ENCODE results near the gene SUGP2. TPM values are rescaled to one million over a fixed set of nuclear protein-coding genes. Genes with fewer than 3 reads are reported as not detected.

The SUGP2 gene
- total RNA-seq, 6 donors from 2014 or later, result 33.6 to 179 (median 64.9) TPM

DNA sequence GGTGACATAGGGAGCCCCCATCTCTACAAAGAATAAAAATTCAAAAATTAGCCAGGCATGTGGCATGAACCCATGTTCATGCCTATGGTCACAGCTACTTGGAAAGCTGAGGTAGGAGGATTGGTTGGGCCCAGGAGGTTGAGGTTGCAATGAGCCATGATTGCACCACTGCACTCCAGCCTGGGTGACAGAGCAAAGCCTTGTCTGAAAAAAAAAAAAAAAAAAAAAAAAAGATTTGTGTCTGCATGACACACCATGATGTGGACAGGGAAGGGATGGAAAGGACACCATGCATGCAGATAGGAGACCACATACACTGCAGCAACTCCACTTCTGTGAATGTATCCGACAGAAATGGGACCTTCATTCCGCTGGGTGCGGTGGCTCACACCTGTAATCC, 58.3 kb downstream of the SUGP2 start:
- no peaks in the 10 kb centered on the region for H3K9me3 ChIP-seq
- WGBS, 2 donors, result 97 to 100% methylated on average over 3 of the region's 3 CpGs
- no peaks in the 10 kb centered on the region for H3K36me3 ChIP-seq
- peaks cover 11 to 29% (median 22%) of the 10 kb centered on the region in 4 donors for H3K4me1 ChIP-seq
- ATAC-seq (ENCODE audit: low FRiP score in 2 of 2) (no peak), DNase-seq (no peak)
- no peaks in the 10 kb centered on the region for H3K27me3 ChIP-seq
- no peak overlapping the region for H3K27ac ChIP-seq
- TF ChIP-seq POLR2AphosphoS5 (IDR thresholded peaks at IDR 0.05) (no peak), POLR2A (IDR thresholded peaks at IDR 0.05) (no peak), EP300 (IDR thresholded peaks at IDR 0.05) (no peak)
- TF ChIP-seq, protein P1, sequence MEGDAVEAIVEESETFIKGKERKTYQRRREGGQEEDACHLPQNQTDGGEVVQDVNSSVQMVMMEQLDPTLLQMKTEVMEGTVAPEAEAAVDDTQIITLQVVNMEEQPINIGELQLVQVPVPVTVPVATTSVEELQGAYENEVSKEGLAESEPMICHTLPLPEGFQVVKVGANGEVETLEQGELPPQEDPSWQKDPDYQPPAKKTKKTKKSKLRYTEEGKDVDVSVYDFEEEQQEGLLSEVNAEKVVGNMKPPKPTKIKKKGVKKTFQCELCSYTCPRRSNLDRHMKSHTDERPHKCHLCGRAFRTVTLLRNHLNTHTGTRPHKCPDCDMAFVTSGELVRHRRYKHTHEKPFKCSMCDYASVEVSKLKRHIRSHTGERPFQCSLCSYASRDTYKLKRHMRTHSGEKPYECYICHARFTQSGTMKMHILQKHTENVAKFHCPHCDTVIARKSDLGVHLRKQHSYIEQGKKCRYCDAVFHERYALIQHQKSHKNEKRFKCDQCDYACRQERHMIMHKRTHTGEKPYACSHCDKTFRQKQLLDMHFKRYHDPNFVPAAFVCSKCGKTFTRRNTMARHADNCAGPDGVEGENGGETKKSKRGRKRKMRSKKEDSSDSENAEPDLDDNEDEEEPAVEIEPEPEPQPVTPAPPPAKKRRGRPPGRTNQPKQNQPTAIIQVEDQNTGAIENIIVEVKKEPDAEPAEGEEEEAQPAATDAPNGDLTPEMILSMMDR (IDR thresholded peaks at IDR 0.05), result no peak
- H3K4me3 ChIP-seq, result no peak overlapping the region

DNA sequence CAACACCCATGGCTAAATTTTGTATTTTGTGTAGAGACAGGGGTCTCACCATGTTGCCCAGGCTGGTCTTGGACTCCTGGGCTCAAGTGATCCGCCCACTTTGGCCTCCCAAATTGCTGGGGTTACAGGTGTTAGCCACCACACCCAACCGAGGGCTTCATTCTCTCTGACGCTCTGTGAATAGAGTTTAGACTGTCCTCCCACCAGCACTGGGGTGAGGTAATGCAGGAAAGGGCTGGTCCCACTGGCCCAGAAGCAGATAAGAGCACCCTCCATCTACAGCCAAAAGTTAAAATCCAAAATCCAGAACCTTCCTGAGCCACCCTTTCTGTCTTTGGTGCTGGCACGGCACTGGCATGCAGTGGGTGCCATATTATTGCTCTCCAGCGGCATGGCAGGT, 60.5 kb downstream of the SUGP2 start:
- TF ChIP-seq POLR2AphosphoS5 (IDR thresholded peaks at IDR 0.05), result no peak
- TF ChIP-seq POLR2A (IDR thresholded peaks at IDR 0.05), result no peak
- TF ChIP-seq, protein P1 (IDR thresholded peaks at IDR 0.05), result no peak
- TF ChIP-seq EP300 (IDR thresholded peaks at IDR 0.05), result no peak
- Histone ChIP-seq H3K27me3 (no peaks in the 10 kb centered on the region), H3K4me1 (peaks cover 15 to 47% (median 39%) of the 10 kb centered on the region in 4 donors), H3K4me3 (no peak overlapping the region), H3K36me3 (no peaks in the 10 kb centered on the region), H3K27ac (peak overlapping the region; percentile 64 to 86 (median 76)), H3K9me3 (no peaks in the 10 kb centered on the region)
- 54% methylated on average over 5 of the region's 5 CpGs; no CpG with 5 or more reads in 1 of the 2 donors for WGBS, 2 donors
- no peak for ATAC-seq (ENCODE audit: low FRiP score in 2 of 2)
- no peak for DNase-seq

DNA sequence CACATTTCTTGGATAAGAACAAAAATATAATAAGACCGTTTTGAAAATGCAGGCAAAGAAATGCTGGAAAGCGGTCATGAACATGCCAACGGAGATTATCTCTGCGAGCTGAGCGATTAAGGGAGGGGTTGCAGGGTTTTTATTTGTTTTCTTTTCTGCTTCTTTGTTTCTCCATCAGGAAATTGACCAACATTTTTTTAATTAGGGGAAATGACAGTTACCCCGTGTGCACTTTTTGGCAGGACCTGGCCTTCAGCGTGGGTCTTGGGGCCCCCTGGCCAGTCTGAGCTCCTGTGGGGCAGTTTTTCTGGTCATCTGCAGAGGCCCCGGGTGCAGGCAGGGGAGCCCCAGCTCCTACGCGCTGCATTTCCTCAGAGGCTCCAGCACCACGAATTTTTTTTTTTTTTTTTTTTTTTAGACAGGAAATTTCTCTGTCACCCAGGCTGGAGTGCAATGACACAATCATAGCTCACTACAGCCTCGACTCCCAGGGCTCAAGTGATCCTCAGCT, 61.0 kb downstream of the SUGP2 start:
- H3K4me1 ChIP-seq, result peaks cover 15 to 52% (median 43%) of the 10 kb centered on the region in 4 donors

DNA sequence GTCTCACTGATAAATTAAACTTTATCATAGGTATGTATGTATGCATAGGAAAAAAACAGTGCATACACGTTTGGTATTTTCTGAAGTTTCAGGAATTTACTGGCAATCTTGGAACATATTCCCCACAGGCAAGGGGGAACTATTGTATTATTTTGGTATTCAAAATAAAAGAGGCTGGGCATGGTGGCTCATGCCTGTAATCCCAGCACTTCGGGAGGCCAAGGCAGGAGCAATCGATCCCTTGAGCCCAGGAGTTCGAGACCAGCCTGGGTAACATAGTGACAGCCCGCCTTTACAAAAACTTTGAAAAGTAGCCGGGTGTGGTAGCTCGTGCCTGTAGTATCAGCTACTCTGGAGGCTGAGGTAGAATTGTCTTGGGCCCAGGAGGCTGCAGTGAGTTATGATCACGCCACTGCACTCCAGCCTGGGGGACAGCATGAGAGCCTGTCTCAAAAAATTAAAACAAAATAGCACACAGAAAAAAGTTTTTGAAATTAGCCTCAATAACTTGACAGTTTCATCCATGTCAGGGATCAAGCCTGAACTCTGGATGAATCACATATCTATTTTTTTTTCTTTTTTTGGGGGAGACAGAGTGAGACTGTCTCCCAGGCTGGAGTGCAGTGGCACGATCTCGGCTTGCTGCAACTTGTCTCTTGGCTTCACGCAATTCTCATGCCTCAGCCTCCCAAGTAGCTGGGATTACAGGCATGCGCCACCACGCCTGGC, 63.2 kb downstream of the SUGP2 start:
- H3K27me3 ChIP-seq, result no peaks in the 10 kb centered on the region
- no peaks in the 10 kb centered on the region for H3K9me3 ChIP-seq
- H3K4me1 ChIP-seq, result peaks cover 15 to 56% (median 47%) of the 10 kb centered on the region in 4 donors
- no peak overlapping the region for H3K4me3 ChIP-seq
- no peak for DNase-seq
- H3K36me3 ChIP-seq, result no peaks in the 10 kb centered on the region
- TF ChIP-seq EP300 (IDR thresholded peaks at IDR 0.05), result no peak
- no peak for TF ChIP-seq POLR2AphosphoS5 (IDR thresholded peaks at IDR 0.05)
- no peak for TF ChIP-seq POLR2A (IDR thresholded peaks at IDR 0.05)
- TF ChIP-seq, protein P1 (IDR thresholded peaks at IDR 0.05), result no peak
- 67 to 79% methylated on average over 13 of the region's 13 CpGs for WGBS, 2 donors
- no peak for ATAC-seq (ENCODE audit: low FRiP score in 2 of 2)
- peak overlapping the region in 3 of 4 donors; percentile 72 to 86 (median 78) for H3K27ac ChIP-seq

More for the DNA sequence above, 61.0 kb downstream of the SUGP2 start:
- no peak for TF ChIP-seq POLR2AphosphoS5 (IDR thresholded peaks at IDR 0.05)
- TF ChIP-seq POLR2A (IDR thresholded peaks at IDR 0.05), result no peak
- TF ChIP-seq EP300 (IDR thresholded peaks at IDR 0.05), result no peak
- TF ChIP-seq, protein P1 (IDR thresholded peaks at IDR 0.05), result no peak
- Histone ChIP-seq H3K9me3 (no peaks in the 10 kb centered on the region), H3K36me3 (no peaks in the 10 kb centered on the region), H3K27ac (peak overlapping the region; percentile 64 to 86 (median 76)), H3K27me3 (no peaks in the 10 kb centered on the region), H3K4me3 (no peak overlapping the region)
- 10 to 21% methylated on average over 12 of the region's 12 CpGs for WGBS, 2 donors
- DNase-seq, result peak in 1 of 2 donors; percentile 38
- ATAC-seq (ENCODE audit: low FRiP score in 2 of 2), result peak; percentile 9 to 39

Measured in upper lobe of left lung (tissue), 6 donors.